ENCODE data around the gene BCLAF1.
"Not testable (repeated sequence)": the region's sequence is repeated elsewhere in the genome, so short reads cannot be mapped to it uniquely, and the experiment has no call there.

The BCLAF1 gene

GRCh38 chr6:136308469-136308868 is 18.8 kb upstream of the BCLAF1 start:
- not testable (repeated sequence) for DNase-seq

- peak; percentile 90 for DNase-seq
Observed at GRCh38 chr6:136307351-136307750, 17.7 kb upstream of the BCLAF1 start.

GRCh38 chr6:136306466-136306865 is 16.8 kb upstream of the BCLAF1 start:
- DNase-seq: peak; percentile 78

GRCh38 chr6:136304410-136304809 is 14.8 kb upstream of the BCLAF1 start:
- DNase-seq: no peak

DNA sequence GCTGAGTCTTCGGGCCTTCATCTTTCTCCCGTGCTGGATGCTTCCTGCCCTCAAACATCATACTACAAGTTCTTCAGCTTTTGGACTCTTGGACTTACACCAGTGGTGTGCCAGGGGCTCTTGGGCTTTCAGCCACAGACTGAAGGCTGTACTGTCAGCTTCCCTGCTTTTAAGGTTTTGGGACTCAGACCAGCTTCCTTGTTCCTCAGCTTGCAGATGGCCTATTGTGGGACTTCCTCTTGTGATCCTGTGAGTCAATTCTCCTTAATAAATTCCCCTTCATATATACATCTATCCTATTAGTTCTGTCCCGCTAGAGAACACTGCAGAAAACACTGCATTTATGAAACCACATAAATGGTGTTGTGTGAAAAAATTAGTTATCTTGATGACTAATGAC is 13.9 kb upstream of the BCLAF1 start:
- DNase-seq: no peak

DNA sequence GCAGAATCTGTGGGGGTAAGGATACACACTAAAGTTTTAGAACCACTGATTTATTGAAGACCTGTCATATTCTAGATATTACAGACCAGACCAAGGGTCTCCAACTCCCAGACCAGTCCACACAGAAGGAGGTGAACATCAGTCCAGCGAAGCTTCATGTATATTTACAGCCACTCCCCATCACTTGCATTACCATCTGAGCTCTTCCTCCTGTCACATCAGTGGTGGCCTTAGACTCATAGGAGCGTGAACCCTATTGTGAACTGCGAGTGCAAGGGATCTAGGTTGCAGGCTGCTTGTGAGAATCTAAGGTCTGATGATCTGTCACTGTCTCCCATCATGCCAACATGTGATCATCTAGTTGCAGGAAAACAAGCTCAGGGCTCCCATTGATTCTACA is 5.0 kb upstream of the BCLAF1 start:
- DNase-seq: peak; percentile 12

GRCh38 chr6:136290410-136291010 is 864 bp upstream of the BCLAF1 start:
- DNase-seq: peak; percentile 93

DNA sequence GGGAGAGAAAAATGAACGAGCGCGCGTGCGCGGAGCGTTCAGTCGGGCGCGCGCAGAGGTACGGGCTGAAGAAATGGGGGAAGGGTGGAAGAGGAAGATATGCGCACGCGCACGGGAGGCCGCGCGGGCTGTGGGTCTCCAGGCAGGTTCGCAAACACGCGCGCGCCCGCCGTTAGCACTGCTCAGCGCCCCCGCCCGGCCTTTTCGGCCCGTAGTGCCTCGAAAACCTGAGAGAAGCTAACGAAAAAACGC is 393 bp downstream of the BCLAF1 start:
- peak; percentile 98 for DNase-seq

- peak; percentile 88 for DNase-seq
Observed at GRCh38 chr6:136288566-136289326, 900 bp downstream of the BCLAF1 start.

GRCh38 chr6:136284909-136285308 is 4.7 kb downstream of the BCLAF1 start:
- DNase-seq: no peak

GRCh38 chr6:136282906-136283305 is 6.7 kb downstream of the BCLAF1 start:
- DNase-seq: no peak

- DNase-seq: no peak
Observed at GRCh38 chr6:136280032-136280609, 9.5 kb downstream of the BCLAF1 start.

- DNase-seq: no peak
Observed at GRCh38 chr6:136274062-136274461, 15.6 kb downstream of the BCLAF1 start.

DNA sequence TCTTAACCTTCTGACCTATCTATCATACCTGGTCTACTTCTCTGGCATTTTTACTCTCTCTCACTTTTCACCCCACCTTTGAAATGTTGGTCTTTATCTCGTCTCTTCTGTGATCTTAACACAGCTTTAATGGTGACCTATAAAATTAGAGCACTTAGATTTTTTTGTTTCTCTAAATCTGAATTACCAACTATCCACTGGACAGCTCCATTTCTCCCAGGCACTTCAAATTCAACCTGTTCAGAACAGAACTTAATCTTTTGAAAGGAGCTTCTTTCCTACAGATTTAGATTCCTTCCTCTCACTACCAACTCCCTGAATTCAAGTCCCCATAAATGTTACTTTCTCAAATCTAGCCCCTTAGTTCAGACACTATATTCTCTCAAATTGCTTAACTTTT is 24.5 kb downstream of the BCLAF1 start:
- DNase-seq: no peak

DNA sequence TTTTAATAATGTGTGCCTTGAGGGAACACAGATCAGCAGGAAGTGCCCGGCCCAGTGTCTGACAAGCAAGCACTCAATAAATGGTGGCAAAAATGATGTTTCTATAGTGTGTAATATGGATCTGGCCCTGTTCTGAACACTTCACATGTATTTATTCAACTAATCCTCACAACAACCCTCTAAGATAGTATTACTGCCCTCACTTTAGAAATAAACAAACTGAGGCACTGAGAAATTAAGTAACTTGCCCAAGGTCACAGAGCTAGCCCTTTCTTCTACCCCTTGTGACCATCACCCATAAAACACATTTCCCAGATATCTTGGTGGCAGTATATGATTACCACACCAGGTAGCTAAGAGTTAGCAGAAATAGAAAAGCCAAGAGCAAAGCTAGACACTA is 26.7 kb downstream of the BCLAF1 start:
- no peak for DNase-seq

DNA sequence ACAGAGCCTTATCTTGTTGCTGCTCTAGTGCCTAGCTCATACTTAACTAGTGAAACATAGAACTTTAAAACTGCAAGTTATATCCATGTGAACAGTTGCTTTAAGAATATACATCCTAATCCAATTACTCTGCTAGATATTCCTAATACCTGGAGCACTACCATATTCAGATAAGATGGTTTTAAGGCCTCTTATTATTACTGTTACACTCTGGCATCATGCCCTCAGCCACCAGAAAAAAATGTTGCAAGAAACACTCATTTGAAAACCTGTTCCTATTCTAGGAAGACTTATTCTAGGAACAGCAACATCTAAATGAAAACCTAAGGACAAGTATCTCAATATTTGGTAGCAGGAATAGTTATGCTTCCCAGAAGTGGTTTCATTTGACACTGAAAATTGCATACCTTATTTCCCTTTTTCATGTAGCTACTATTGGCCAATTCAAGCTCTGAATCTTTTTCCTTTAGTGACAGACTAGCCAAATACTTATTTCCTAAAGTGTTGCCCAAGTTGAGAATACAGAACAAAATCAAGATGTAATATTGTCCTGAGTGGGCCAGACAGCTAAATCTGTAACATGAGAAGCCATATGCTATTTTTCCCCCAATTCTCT is 34.7 kb downstream of the BCLAF1 start:
- no peak for DNase-seq

GRCh38 chr6:136253734-136254133 is 35.9 kb downstream of the BCLAF1 start:
- DNase-seq: no peak

DNA sequence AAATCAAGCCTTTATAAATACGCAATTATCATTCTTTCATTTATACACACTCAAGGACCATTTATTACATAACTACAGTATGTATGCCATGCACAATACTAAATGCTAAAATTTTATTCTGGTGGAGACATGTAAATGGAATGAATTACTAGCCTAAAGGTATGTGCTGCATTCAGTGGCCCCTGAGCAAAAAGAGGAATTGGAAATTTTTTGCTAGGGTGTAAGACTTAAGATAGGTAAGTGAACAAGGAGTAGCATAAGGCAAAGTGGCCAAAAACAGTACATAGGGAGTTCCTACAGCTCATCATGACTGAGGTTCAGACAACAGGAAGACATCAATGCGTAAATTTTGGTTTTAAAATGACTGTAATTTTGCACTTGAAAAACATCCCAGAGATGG is 37.2 kb downstream of the BCLAF1 start:
- DNase-seq: peak; percentile 28

DNA sequence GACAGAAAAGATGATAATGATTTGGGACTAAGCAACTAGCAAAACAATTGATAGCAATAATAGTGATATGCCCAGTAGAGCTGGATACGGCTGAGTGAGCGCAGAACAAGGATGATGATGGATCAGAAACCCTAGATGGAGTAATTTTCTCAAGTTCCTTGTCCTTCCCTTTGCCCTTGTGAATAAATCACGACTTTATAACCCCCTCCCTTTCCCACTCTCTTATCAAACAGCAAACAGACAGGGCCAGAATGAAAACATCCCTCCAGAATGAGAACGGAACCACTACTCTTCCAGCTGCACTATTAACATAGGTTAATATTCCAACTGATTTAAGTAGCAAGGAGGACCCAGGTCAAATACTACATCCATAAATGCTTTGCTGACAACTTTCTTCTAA is 38.3 kb downstream of the BCLAF1 start:
- DNase-seq: peak; percentile 45

- DNase-seq: peak; percentile 76
Observed at GRCh38 chr6:136250686-136251008, 39.0 kb downstream of the BCLAF1 start.

DNA sequence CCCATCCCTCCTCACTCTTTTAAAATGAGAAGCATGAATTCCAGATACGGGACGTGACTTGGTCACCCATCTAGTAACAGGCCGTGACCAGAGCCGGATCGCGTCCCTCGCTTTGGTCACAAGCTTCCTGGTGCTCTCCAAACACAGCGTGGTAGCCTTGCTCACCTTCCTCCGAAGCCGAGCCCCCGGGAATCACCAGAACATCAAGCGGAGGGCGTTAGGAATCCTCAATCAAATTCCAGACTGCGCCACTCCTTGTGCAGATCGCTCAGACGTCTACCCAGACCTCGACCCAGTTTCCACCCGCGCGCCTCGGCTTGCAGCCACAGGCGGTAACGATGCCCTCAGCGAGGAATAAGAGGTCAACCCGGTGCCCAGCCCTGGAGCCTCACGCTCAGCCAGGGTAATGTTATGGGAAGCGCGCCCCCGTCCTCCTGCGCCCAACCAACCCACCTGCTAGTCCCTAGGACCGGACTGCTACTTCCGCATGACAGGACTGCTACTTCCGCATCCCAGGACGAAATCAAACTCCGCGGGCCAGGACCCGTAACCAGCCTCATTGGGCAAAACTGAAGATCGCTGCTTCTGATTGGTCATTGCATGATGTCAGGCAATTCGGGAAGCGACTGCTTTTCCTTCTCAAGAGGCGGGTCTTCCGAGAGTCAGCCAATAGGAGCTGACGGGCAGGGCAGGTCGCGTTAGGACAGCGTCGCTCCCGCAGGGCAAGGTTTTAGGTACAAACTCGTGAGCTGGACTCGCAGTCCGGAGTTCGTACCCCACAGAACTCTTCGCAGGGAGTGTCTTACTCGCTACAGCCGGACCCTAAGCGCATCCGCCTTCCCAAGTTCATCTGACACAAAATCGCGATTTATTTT is 39.6 kb downstream of the BCLAF1 start, which contains the start of gene MTFR2:
TSS of gene MTFR2 (minus strand) at position 501 of the 875 bp plus-strand sequence. CDS start 1,212 bp downstream, outside the sequence.
- peak; percentile 100 for DNase-seq

GRCh38 chr6:136249336-136249735 is 40.3 kb downstream of the BCLAF1 start:
- peak; percentile 41 for DNase-seq

GRCh38 chr6:136244061-136244616 is 45.5 kb downstream of the BCLAF1 start:
- no peak for DNase-seq

All from NCI-H69 (cell line).